ENCODE results near the gene C4orf46.

Gene C4orf46

DNA sequence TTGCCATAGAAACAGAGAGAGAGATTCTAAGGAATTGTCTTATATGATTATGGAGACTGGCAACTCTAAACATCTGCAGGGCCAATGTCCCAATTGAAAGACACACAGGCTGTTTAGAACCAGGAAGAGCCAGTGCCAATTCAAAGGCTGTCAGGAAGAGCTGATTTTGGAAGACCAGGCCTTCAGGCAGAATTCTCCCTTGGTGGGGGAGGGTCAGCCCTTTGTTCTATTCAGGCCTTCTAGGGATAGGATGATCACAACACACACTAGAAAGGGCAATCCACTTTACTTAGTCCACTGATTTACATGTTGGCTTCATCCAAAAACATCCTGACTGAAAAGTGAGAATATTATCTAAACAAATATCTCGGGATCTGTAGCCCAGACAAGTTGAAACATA, 15.2 kb downstream of the C4orf46 start:
- DNase-seq (ENCODE audit: low read depth in 2 of 2, low spot score in 1 of 2) = no peak

DNA sequence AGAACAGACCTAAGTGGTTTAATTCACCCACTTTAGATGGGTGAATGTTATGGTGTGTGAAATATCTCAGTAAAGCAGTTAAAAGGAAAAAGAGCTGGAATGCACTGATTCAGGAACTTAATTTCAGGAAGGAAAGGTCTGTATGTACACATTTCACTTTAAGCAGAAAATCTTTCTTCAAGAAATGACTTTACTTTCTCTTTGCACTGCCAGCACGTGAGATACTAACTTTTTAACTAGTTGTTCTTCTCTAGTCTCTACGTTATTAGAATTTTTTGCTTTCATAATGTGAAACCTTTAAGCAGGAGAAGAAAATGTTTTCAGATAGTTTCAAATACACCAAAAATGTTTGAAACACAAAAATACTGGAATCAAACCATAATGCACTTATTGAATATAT, 18.8 kb downstream of the C4orf46 start:
- no peak for DNase-seq (ENCODE audit: low read depth in 2 of 2, low spot score in 1 of 2)

- no peak for DNase-seq (ENCODE audit: low read depth in 2 of 2, low spot score in 1 of 2)
Measured at GRCh38 chr4:158649111-158649680, 22.5 kb downstream of the C4orf46 start.

GRCh38 chr4:158644760-158645159, 26.9 kb downstream of the C4orf46 start:
- no peak for DNase-seq (ENCODE audit: low read depth in 2 of 2, low spot score in 1 of 2)

DNA sequence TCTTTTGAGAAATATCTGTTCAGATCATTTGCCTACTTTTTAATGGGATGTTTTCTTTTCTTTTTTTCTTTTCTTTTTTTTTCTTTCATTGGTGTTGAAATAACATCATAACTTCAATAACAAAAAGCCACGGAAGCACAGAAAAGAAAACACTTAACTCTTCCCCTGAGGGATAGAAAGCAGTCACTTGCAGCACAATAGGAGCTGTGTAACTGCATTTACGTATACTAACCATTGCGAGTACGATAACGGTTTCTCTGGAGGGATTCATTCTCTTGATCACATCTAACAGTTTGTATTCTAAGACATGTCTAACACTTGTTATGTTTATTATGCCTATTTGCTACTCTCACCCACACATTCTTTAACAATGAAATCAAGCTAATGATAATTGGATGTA, 27.3 kb downstream of the C4orf46 start:
- DNase-seq (ENCODE audit: low read depth in 2 of 2, low spot score in 1 of 2) = no peak

GRCh38 chr4:158636619-158637018, 35.1 kb downstream of the C4orf46 start:
- no peak for DNase-seq (ENCODE audit: low read depth in 2 of 2, low spot score in 1 of 2)

DNA sequence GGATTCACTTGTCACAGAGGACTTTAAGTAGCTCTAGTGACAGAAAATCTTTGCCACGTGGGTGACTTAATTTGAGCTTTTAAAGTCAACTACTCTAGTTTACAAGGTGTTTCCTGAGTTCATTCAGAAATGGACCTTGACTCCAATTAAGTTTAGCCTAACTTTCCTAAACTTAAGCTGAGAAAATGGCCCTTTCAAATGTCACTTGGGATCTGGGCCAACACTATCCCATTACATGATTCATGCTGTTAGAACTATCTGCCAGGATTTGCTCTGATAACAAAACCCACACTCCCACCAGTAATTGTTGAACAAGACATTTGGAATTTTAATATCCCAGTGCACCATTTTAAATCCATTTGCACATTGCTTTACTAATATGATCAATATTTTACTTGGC, 40.8 kb downstream of the C4orf46 start:
- no peak for DNase-seq (ENCODE audit: low read depth in 2 of 2, low spot score in 1 of 2)

DNA sequence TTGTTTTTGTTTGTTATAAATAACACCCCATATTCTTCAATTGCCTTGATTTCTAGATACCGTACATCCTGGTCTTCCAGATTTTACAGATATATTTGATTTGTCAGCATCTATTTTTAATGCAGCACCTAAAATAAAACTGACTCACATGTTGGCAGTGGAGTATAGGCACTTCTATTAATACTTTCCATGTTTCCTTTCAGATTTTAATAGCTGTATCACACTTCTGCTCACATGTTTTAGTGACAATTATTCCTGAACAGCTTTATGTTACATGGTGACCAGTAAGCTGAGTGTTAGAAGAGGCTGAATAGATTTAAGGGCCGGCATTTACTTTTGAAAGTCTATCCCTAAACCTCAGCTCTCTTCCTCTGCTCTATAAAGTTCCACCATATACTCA, 46.1 kb downstream of the C4orf46 start:
- DNase-seq (ENCODE audit: low read depth in 2 of 2, low spot score in 1 of 2) = no peak

DNA sequence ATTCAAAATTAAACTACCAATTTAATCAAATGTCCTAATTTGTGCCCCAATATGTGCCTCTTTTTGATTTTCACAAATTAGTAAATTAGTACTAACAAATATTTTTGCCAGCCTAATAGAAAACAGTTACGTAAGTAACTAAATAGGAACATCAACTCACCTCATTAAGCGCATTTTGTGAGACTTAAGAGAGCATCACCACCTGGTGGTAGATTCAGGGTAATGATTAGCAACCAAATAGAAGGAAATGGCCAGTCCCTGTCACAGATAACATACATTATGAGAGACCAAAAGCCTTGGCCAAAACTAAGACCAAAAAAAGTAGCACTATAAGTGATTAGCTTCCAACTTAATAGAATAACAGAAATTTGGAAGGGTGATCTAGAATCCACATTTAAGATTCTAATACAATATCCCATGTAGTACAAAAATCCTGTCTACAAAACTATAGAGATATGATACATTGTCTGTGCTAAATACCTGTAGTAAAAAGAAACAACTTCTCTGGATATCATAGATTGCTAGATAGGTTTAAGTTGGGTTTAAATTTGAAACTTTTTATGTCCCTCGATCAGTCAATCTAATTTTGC, 46.7 kb downstream of the C4orf46 start:
- no peak for DNase-seq (ENCODE audit: low read depth in 2 of 2, low spot score in 1 of 2)

- no peak for DNase-seq (ENCODE audit: low read depth in 2 of 2, low spot score in 1 of 2)
Measured at GRCh38 chr4:158622251-158622650, 49.4 kb downstream of the C4orf46 start.

DNA sequence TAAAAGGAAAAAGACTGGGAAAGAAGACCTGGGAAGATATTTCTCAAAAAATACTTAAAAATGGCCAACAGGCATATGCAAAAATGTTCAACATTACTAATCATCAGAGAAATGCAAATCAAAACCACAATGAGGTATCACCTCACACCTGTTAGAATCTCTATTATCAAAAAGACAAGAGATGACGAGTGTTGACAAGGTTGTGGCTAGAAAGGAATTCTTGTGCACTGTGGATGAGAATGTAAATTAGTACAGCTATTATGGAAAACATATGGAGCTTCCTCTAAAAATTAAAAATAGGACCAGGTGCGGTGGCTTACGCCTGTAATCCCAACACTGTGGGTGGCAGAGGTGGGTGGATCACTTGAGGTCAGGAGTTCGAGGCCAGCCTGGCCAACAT, 50.0 kb downstream of the C4orf46 start:
- no peak for DNase-seq (ENCODE audit: low read depth in 2 of 2, low spot score in 1 of 2)

DNA sequence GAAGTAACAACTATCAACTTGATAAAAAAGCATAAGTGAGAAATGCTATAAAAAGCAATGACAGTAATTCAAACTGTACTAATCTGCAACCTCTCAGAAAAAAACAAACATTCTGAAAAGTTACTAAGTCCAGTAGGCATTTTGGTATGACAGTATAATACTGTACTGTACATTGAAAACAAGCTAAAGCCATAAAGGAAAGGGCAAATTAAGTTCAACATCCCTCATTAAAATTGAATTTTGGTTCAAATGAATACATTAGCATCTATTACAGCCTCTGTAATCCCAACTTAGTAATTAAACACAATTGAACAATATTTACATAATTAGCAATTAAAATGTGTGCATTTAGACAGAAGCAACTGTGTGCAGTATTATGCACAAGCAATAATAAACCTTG, 53.7 kb downstream of the C4orf46 start:
- no peak for DNase-seq (ENCODE audit: low read depth in 2 of 2, low spot score in 1 of 2)

All from stimulated activated CD8-positive, alpha-beta memory T cell treated with anti-CD3 and anti-CD28 coated beads, Interleukin-4, amount 100 ng/mL, for 4 hours (primary cell).